Measurements from ENCODE around the gene KCNK15.
"Not testable (repeated sequence)": the region's sequence is repeated elsewhere in the genome, so short reads cannot be mapped to it uniquely, and the experiment has no call there.

Gene KCNK15

DNA sequence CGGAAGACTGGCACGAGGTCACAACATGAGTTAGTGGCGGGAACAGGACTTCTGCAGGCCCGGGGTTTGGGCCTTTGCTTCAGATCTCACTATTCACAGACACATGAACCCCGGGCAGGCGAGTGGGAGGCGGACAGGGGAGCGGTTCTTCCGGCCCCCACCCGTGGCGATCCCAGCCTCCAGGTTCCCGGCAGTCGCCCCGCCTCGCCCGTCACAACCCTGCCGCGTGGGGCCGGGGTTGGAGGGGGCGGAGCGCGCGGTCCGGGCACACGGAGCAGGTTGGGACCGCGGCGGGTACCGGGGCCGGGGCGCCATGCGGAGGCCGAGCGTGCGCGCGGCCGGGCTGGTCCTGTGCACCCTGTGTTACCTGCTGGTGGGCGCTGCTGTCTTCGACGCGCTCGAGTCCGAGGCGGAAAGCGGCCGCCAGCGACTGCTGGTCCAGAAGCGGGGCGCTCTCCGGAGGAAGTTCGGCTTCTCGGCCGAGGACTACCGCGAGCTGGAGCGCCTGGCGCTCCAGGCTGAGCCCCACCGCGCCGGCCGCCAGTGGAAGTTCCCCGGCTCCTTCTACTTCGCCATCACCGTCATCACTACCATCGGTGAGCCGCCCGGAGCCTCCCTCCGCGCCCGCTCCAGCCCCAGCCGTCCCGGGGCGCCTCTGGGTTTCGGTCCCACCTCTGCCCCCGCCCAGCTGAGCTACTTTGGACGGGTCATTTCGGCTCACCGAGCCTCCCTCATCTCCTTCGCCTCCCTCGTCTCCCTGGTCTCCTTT, at the start of gene KCNK15:
Gene KCNK15 (plus strand): TSS at position 268 of the 769 bp plus-strand sequence. CDS start 46 bp downstream, at position 314.
- DNase-seq (ENCODE audit: low spot score): no peak

DNA sequence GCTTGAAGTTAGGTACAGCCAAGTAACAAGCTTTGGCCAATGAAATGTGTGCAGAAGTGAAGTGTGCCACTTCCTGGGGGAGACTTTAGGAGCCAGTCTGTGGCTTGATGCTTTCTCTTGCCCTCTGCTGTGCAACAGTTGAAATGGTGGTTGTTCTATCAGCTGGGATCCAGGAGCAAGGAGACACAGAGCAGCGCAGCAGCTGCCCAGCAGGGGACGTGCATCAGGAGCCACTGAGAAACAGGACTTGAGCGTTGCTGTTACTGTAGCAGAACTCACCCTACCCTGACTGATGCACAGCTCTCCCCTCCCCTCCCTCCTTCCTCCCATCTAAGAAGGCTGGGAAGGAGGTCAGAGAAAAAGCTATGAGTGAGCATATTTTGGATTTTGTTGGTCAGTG, 49.4 kb upstream of the KCNK15 start:
- no peak for DNase-seq (ENCODE audit: low spot score)

DNA sequence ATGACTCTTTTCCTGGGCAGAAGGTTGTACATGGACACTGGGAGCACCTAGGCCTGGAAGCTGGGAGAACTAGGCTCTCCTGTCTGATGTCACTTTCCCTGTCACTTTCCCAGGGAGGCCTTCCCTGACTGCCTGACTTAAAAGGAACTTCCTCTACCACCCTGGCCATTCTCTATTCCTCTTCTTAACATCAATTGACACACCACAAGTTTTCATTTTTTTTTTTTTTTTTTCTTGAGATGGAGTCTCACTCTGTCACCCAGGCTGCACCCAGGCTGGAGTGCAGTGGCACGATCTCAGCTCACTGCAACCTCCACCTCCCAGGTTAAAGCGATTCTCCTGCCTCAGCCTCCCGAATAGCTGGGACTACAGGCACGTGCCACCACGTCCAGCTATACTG, 48.6 kb upstream of the KCNK15 start:
- not testable (repeated sequence) for DNase-seq (ENCODE audit: low spot score)

DNA sequence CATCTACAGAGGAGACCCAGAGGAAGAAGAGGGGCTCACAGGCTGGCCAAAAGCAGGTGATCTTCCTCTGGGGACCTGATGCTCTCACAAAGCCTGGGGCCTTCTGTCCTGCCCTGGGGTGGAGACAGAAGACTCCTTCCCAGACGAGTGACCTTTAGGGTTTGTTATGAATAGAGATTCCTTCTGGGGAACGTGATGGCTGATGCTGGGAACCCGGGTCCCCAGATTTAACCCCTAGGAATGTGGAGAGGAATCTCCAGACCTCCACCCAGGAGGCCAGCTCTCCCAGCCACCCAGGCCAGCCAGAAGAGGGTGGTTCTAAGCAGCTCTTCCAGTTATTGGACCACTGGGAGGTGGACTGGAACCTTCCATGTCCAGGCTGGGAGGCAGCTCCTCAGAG, 47.3 kb upstream of the KCNK15 start:
- no peak for DNase-seq (ENCODE audit: low spot score)

DNA sequence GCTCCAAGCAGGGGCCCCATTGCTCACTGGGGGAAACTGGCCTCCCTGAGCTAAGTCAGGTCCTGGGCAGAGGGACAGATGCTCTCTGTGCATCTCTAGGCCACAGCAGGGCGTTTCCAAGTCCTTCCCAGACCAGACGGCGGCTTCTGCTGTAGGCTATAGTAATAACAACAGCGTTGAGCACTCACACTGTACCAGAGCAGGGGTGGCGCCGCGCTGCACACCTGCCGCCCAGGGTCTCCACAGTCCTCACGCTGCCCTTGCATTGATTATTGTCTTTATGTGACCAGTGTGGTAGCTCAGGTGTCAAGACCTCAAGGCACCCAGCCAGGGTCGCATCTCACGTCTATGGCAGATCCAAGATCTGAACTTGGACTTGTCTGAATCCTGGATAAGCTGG, 45.4 kb upstream of the KCNK15 start:
- DNase-seq (ENCODE audit: low spot score): no peak

DNA sequence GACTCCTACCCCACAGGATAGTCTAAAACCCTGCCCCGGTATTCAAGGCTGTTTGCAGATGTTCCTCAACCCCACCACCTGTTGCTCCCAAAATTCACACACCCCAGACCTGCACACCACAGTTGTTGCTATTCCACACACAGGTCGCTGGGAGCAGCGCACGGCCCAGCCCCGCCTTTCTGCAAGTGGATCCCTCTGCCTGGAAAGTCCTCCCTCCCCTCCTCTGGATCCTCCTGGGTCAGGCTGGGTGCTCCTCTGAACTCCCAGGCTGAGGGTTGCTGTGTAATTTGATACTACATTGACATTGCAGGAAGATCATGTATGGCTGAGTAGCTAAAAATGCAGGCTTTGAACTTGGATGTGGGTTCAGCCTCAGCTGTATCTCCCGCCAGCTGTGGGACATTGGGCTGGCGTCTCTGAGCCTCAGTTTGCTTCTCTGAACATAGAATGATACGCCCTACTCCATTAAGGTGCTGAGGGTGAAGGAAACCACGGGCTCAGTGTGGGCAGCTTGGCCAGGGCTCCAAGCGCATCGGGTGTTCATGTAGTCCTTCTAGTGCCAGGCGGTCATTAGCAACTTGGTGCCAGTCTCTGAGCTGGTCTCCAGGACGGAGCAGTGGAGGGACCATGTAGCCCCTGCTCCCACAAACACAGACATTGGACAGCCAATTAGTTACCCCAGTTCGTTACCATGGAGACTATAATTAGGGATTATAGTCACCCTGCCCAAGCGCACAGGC, 44.4 kb upstream of the KCNK15 start:
- DNase-seq (ENCODE audit: low spot score): no peak

DNA sequence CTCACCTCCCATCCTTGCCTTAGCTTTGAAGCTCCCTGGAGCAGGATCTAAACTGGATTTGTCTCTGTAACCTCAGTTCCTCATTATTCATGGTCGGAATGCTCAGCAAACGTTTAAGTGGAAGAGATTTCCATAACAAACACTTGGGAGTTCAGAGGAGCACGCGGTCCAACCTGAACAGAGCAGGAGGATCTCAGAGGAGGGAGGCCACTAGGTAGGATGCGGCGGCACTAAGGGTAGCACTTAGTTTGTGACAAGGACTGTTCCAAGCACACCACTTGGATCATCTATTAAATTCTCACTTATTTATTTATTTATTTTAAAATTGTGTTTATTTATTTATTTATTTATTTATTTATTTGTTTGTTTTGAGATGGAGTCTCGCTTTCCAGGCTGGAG, 43.8 kb upstream of the KCNK15 start:
- DNase-seq (ENCODE audit: low spot score): no peak

DNA sequence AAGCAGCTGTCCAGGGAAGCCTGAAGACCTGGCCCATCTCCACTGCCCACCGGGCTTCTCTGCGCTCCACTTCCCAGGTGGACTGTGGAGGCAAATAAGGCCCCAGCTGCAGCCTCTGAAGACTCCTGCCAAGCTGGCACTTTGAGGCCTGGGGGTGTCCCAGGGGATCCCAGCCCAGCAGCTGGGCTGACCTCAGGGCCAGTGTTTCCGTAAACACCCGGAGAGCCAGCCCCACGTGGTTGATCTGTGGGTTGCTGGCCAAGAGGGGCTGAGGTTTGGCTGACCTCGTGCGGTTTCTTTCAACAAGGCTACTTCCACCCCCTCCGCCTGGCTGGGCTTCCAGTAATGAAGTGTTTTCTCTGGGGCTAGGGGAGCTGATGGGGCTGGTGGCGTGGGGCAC, 42.9 kb upstream of the KCNK15 start:
- no peak for DNase-seq (ENCODE audit: low spot score)

DNA sequence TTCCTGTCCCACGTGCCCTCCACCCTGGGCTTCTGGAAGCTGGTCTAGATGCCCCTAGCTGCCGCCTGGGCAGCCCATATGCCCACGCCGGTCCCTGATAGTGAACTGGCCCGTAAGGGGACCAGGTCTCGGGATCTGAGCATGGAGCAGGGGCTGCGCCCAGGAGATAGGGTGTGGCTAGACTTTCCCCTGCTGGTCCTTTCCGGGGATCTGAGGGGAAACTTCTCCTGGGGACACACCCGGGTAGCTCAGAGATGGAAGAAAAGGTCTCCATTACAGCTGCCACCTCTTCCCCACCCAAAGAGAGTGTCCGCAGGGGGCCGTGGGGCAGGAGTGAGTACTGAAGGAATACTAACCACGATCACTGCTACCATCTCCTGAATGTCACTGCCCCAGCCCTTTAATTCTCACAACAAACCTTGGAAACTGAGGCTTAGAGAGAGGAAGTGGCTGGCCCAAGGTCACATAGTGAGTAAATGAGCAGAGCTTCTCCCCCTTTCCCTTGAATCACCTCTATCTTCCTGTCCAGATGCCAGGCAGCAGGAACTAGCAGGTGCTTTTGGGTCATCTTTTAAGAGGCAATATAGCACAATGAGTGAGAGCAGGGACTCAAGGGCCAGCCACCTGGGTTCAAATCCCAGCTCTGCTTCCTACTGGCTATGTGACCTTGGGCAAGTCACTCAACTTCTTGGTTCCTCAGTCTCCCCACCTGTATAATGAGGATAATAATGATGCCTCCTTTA, 42.3 kb upstream of the KCNK15 start:
- DNase-seq (ENCODE audit: low spot score): no peak

DNA sequence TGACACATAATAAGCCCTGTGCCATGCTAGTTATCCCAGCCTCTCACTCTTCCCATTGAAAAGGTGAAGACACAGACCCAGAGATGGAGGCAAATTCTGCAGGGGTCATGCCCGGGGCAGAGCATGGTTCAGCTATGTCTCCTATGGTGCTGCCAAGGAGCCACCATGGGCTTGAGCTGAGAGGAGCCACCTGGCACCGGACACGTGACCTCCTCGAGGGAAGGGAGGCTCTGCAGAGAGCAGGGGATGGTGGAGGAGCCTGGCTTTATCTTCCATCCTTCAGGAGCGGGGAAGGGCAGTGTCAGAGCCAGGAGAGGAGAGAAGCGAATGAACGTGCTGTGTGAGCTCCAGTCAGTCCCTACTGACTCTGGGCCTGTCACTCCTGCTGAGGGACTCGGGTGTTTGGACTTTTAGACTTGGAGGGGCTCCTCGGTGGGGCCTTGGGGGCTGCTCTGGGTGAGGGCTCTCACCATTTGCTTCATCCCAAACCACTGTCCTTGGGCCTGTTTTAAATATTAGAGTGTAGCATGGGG, 41.6 kb upstream of the KCNK15 start:
- DNase-seq (ENCODE audit: low spot score): no peak

DNA sequence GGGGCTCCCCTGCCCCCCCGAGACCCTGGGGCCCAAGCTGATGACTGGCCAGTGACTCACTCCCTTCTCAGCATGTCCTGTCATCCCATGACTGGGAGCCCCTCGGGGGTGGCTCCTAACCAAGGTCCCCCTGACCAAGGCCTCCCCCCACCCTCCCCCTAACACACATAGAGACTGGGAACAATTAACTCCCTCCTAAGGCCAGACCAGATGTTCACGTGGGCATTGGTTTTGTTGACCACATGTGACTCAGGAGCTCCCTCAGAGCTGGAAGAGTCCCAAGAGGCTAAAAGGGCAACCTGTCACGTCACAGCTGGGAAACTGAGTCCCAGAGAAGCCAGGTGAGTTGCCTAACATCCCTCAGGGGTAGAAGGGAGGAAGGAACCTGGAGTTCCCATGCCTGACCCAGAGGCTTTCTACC, 41.1 kb upstream of the KCNK15 start:
- no peak for DNase-seq (ENCODE audit: low spot score)

DNA sequence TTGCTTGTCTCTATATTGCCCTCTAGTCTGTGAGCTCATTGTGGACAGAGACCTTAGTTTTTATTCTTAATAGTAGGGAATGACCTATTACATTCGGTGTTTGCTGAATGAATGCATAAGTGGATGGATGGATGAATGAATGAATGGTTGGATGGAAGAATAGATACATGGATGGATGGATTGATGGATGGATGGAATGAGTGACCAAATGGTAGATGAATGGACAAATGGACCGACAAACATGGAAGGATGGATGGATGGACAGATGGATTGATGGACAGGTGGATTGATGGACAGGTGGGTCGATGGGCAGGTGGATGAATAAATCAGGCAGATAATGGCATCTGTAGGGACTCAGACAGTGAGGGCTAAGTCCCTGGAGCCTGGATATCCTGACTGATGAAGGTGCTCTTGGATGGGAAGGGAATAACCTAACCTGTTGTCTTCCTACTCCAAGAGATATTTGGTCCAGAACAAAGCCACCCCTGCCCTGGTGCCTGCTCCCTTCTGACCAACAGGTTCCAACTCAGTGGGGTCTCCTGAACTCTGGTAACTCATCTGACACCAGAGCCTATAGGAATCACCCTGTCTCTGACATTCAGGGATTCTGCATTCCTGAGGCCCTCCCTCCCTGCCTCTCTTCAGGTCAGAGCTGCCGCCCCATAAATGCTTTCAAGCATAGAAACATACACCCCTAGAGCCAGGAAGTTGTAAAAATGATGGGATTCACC, 40.1 kb upstream of the KCNK15 start:
- no peak for DNase-seq (ENCODE audit: low spot score)

DNA sequence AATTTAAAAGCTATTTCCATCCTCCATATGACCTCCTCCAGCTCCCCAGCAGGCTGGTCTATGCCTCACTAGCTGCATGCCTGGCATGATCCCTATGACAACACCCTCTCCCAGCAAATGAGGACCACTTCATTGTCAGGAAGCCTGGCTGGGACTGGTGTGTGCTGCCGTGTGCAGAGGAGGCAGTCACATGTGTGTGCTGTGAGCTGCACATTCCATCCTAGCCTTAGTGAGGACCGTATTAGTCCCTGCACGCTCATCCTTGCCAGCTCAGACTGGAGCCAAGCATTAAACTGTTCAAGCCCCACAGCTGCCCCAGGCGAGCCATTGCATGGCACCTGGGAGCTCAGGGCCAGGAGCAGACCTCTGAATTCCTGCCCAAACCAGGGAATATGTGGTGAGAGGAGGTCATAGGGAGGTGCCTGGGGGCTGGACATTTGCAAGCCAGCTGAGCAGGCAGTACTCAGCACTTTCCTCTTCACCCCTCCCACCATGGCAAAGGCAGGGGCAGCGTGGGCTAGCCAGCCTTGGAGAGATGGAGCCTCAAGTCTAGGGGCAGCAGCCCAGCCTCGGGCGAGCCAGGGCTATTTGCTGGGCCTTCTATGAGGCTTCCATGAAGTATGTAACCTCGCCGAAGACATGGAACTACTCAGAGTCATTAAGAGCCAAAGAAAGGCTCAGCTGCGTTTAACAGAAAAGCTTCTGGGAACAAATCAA, 39.2 kb upstream of the KCNK15 start:
- no peak for DNase-seq (ENCODE audit: low spot score)

DNA sequence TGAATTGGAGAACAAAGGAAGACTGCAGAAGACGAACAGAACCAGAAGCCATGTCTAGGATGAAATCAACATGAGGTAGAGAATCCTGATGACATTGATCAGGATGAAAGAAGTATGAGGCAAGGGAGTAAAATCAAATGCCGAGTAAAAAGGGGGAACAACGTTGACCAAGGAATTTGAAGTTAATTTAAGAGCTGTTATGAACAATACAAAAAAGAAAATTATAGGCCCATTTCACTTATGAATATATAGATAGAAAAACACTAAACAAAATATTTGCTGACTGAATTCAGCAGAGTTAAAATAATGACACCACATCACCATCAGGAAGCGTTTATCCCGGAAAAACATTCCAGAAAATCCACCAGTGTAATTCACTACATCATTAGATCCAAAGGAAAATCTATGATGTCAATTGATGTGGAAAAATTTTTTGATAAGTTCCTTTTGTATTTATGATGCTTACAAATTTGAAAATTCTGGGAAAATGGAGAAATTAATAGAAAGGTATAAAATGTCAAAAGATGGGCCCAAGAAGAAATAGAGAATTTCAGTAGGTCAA, 38.6 kb upstream of the KCNK15 start:
- DNase-seq (ENCODE audit: low spot score): no peak

DNA sequence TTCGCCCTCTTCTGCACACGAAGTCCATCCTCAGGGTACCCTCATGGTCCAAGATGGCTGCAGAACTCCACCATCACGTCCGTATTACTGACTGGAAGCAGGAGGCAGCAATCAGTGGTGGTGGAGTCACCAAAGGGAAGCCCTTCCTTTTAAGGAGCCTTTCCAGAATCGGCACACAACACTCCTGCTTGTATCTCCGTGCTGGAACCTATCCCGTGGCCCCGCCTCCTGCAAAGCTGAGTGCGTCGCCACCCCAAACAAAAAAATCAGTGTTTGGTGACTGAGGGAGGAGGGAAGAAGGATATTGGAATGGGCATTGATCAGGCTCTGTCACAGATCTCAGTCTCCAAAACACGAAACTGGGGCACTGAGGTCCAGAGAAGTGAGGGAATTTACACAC, 36.3 kb upstream of the KCNK15 start:
- no peak for DNase-seq (ENCODE audit: low spot score)

DNA sequence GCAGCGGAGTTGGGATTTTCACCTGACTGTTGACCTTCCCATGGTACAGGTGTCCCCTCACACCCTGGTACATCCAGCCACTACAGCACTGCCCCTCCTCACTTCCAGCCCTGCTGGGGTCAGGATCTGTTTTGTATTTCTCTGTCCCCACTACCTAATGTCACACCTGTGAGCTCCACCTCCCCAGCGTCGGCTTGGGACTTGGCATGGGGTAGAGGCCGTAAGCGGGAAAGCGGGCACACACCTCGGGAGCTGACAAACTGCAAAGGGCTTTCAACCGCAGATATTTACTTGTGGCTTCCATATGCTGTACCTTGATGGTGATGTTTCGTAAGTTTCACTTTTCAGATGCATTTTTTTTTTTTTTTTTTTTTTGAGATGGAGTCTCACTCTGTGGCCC, 35.9 kb upstream of the KCNK15 start:
- DNase-seq (ENCODE audit: low spot score): no peak

DNA sequence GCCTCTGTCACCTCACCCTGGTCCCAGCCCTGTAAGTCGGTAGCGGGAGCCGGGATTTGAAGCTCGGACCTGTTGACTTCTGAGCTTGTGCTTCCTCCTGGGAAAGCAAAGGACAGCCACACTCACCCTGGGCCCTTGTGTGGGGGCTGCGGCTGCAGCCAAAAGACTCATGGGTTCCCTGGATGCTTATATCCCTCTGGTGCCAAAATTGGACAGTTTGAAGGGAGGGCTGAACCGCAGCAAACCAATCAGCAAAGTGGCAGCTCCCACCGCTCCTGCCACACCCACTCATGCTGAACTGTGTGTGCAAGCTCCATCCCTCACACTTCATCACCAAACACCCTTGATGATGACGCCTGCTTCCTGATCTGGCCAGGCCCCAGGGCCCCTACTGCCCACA, 34.4 kb upstream of the KCNK15 start:
- no peak for DNase-seq (ENCODE audit: low spot score)

DNA sequence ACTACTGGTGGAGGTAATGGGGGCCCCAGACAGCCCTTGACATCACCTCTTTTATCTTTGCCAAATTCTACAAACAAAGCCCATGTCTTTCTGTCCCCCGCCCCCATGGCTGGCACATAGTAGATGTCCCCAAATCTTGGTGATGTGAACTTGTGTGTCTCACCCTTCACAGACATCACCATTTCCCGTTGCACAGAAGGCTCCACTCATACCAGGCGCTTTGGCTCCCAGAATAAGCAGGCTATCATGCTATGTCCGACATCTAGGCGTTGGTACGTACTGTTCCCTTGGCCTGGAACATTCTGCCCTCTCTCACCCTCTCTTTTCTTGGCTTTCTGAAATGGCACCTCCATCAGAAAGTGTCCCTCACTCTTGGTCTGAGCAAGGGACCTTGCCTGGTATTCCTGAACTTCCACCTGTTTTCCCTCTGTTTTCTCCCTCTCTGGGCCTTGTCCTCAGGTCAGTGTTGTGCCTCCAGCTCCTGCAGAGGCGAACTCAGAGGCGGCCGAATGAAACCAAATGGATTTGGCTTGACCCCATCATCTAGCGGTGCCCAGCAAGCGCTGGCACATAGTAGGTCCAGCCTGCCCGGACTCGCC, 31.5 kb upstream of the KCNK15 start:
- DNase-seq (ENCODE audit: low spot score): no peak

DNA sequence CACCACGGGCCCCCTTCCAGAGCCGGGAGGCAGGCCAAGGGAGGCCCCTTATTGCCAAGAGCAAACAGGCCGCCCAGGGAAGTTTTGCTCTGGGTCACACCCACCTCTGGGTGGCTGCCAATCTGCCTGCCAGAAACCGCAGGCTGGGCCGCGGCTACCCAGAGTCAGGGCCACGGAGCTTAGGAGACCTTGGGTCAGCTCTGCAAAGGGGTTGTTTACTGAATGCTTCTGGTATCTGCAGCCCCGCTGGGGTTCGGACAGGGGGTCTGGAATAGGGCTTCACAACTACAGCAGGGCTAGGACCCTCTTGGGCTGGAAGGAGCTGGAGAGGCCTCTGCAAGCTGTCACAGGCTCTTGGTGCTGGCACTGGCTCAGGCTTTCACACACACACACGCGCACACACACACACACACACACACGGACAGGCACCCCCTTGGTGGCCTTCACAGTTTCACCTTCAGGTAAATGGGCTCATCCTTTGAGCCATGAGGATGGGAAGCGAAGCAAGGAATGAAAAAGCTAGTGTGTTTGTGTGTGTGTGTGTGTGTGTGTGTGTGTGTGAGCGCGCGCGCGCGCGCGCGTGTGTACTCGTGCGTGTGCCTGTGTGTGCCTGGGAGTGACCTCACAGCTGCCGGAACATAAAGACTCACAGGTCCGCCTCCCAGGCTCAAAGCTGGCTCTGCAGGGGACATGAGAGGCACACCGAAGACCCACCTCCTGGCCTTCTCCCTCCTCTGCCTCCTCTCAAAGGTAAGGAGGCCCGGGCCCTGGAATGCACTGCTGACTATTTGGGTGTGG, 30.8 kb upstream of the KCNK15 start, which contains the start of gene CCN5:
Gene CCN5 (plus strand): TSS at position 669 of the 798 bp plus-strand sequence. CDS start 22 bp downstream, at position 691.
- peak; percentile 70 for DNase-seq (ENCODE audit: low spot score)
